Measurements from ENCODE around the gene ARHGEF40. TPM values are rescaled to one million over a fixed set of nuclear protein-coding genes. Genes with fewer than 3 reads are reported as not detected.

The ARHGEF40 gene
- total and polyA plus RNA-seq, 10 of the 15 experiments (the other 5 are each of a cell fraction or from before 2014, with no cell fraction given): 0.03 to 0.31 (median 0.08) TPM; not detected in 2

DNA sequence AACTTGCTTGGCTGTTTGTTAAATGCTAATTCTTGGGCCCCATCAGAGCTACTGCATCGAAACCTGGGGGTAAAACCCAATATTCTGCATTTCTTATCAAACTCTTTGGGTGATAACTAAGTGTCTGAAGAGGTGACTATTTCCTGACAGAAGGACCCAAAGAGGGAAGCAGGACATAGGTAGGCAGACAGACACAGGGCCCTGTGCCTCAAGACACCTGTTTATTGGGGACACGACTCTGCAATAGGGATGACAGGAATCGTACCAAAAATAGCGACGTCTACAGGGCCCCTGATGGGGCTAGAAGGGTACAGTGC lies 19.7 kb downstream of the ARHGEF40 start:
- Histone ChIP-seq H3K27me3 (replicated peaks in 1 of 2; ENCODE audit: control insufficient read depth in 2 of 2, insufficient read depth in 2 of 2, low read length in 1 of 2) (no peaks in the 10 kb centered on the region), H3K4me2 (ENCODE audit: control insufficient read depth, insufficient read depth) (no peak overlapping the region), H3K4me1 (ENCODE audit: control insufficient read depth, insufficient read depth, low read length) (no peaks in the 10 kb centered on the region), H3K9me3 (replicated peaks; ENCODE audit: control insufficient read depth, insufficient read depth, low read length) (no peaks in the 10 kb centered on the region), H2AFZ (ENCODE audit: control insufficient read depth, low read depth, low read length) (no peak overlapping the region), H3K9ac (ENCODE audit: control insufficient read depth, insufficient read depth, low read length) (no peak overlapping the region), H3K36me3 (ENCODE audit: control insufficient read depth in 2 of 2, insufficient read depth in 2 of 2, low read length in 1 of 2) (no peaks in the 10 kb centered on the region), H3K79me2 (ENCODE audit: control insufficient read depth, insufficient read depth, low read length) (no peaks in the 10 kb centered on the region), H3K4me3 (no peak overlapping the region), H3K27ac (ENCODE audit: control insufficient read depth, insufficient read depth) (no peak overlapping the region), H4K20me1 (ENCODE audit: control insufficient read depth, insufficient read depth) (no peaks in the 10 kb centered on the region)
- no TSS peak for BruUV-seq (replicated peaks)
- FAIRE-seq (no peak), DNase-seq (ENCODE audit: low read depth, low spot score) (no peak), ATAC-seq (no peak)
- intact Hi-C loops (cut with micrococcal nuclease; ENCODE audit: unreplicated experiment): no loop called here
- ChIA-PET POLR2A (no interaction called here), CTCF (interaction anchor here (0.6 to 5.6 kb wide), 10 partner anchors 13 to 123 kb away, joined by 3 to 61 read pairs (median 6); partner anchors contain the start of genes ARHGEF40 and TMEM253), RAD21 (ENCODE audit: unreplicated experiment) (interaction anchor here (1.1 to 2.7 kb wide), 5 partner anchors 15 to 75 kb away, joined by 3 to 12 read pairs (median 7); no protein-coding TSS in a partner anchor), SMC1A (ENCODE audit: uncharacterized antibody, unreplicated experiment) (interaction anchor here (1.1 to 2.6 kb wide), 4 partner anchors 15 to 75 kb away, joined by 4 to 10 read pairs (median 6); no protein-coding TSS in a partner anchor)
- WGBS (ENCODE audit: insufficient coverage, insufficient replicate concordance, low lambda C conversion rate, missing lambda C conversion rate): 33% methylated on average over 5 of the region's 5 CpGs
- in situ Hi-C loops (cut with MboI): no loop called here
- TF ChIP-seq, protein P1, sequence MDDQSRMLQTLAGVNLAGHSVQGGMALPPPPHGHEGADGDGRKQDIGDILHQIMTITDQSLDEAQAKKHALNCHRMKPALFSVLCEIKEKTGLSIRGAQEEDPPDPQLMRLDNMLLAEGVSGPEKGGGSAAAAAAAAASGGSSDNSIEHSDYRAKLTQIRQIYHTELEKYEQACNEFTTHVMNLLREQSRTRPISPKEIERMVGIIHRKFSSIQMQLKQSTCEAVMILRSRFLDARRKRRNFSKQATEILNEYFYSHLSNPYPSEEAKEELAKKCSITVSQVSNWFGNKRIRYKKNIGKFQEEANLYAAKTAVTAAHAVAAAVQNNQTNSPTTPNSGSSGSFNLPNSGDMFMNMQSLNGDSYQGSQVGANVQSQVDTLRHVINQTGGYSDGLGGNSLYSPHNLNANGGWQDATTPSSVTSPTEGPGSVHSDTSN (IDR thresholded peaks at IDR 0.05; ENCODE audit: insufficient replicate concordance, low read depth, low read length): no peak
- TF ChIP-seq ATF7 (IDR thresholded peaks at IDR 0.05; ENCODE audit: low read depth) (no peak), SKIL (IDR thresholded peaks at IDR 0.05; ENCODE audit: low read depth, poor library complexity, severe bottlenecking) (no peak), FOXK2 (IDR thresholded peaks at IDR 0.05) (no peak), TAF1 (IDR thresholded peaks at IDR 0.05; ENCODE audit: borderline replicate concordance, low read depth, low read length) (no peak), EZH2 (IDR thresholded peaks at IDR 0.05; ENCODE audit: borderline replicate concordance, control insufficient read depth, low read depth, low read length) (no peak)
- TF ChIP-seq, protein P2, sequence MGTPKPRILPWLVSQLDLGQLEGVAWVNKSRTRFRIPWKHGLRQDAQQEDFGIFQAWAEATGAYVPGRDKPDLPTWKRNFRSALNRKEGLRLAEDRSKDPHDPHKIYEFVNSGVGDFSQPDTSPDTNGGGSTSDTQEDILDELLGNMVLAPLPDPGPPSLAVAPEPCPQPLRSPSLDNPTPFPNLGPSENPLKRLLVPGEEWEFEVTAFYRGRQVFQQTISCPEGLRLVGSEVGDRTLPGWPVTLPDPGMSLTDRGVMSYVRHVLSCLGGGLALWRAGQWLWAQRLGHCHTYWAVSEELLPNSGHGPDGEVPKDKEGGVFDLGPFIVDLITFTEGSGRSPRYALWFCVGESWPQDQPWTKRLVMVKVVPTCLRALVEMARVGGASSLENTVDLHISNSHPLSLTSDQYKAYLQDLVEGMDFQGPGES (IDR thresholded peaks at IDR 0.05): no peak
- TF ChIP-seq, protein P3, sequence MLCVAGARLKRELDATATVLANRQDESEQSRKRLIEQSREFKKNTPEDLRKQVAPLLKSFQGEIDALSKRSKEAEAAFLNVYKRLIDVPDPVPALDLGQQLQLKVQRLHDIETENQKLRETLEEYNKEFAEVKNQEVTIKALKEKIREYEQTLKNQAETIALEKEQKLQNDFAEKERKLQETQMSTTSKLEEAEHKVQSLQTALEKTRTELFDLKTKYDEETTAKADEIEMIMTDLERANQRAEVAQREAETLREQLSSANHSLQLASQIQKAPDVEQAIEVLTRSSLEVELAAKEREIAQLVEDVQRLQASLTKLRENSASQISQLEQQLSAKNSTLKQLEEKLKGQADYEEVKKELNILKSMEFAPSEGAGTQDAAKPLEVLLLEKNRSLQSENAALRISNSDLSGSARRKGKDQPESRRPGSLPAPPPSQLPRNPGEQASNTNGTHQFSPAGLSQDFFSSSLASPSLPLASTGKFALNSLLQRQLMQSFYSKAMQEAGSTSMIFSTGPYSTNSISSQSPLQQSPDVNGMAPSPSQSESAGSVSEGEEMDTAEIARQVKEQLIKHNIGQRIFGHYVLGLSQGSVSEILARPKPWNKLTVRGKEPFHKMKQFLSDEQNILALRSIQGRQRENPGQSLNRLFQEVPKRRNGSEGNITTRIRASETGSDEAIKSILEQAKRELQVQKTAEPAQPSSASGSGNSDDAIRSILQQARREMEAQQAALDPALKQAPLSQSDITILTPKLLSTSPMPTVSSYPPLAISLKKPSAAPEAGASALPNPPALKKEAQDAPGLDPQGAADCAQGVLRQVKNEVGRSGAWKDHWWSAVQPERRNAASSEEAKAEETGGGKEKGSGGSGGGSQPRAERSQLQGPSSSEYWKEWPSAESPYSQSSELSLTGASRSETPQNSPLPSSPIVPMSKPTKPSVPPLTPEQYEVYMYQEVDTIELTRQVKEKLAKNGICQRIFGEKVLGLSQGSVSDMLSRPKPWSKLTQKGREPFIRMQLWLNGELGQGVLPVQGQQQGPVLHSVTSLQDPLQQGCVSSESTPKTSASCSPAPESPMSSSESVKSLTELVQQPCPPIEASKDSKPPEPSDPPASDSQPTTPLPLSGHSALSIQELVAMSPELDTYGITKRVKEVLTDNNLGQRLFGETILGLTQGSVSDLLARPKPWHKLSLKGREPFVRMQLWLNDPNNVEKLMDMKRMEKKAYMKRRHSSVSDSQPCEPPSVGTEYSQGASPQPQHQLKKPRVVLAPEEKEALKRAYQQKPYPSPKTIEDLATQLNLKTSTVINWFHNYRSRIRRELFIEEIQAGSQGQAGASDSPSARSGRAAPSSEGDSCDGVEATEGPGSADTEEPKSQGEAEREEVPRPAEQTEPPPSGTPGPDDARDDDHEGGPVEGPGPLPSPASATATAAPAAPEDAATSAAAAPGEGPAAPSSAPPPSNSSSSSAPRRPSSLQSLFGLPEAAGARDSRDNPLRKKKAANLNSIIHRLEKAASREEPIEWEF (IDR thresholded peaks at IDR 0.05; ENCODE audit: insufficient replicate concordance, low read depth, low read length): no peak
- TF ChIP-seq, protein P4, sequence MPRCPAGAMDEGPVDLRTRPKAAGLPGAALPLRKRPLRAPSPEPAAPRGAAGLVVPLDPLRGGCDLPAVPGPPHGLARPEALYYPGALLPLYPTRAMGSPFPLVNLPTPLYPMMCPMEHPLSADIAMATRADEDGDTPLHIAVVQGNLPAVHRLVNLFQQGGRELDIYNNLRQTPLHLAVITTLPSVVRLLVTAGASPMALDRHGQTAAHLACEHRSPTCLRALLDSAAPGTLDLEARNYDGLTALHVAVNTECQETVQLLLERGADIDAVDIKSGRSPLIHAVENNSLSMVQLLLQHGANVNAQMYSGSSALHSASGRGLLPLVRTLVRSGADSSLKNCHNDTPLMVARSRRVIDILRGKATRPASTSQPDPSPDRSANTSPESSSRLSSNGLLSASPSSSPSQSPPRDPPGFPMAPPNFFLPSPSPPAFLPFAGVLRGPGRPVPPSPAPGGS (IDR thresholded peaks at IDR 0.05; ENCODE audit: borderline replicate concordance, insufficient read depth, low read depth, low read length, poor library complexity, severe bottlenecking): no peak

All from GM12878 (cell line).